AG10803 (cell line): ENCODE results near the gene FBXO45.
"Not testable (repeated sequence)": the region's sequence is repeated elsewhere in the genome, so short reads cannot be mapped to it uniquely, and the experiment has no call there.

Experiments
- DNase-seq: peaks from one replicate; pipeline ENCODE4 v3.0.0; 2010; ENCODE audit warnings: low read depth
- H3K4me3 ChIP-seq: 2 replicates; pipeline ENCODE4 v1.5.1; 2011; ENCODE audit warnings: mild to moderate bottlenecking, low read length, control low read depth
- CTCF ChIP-seq: conservative IDR thresholded peaks from 2 replicates; pipeline ENCODE4 v1.5.1; 2011; ENCODE audit warnings: mild to moderate bottlenecking, low read length, control low read depth, inconsistent platforms

FBXO45 gene, protein sequence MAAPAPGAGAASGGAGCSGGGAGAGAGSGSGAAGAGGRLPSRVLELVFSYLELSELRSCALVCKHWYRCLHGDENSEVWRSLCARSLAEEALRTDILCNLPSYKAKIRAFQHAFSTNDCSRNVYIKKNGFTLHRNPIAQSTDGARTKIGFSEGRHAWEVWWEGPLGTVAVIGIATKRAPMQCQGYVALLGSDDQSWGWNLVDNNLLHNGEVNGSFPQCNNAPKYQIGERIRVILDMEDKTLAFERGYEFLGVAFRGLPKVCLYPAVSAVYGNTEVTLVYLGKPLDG

DNA sequence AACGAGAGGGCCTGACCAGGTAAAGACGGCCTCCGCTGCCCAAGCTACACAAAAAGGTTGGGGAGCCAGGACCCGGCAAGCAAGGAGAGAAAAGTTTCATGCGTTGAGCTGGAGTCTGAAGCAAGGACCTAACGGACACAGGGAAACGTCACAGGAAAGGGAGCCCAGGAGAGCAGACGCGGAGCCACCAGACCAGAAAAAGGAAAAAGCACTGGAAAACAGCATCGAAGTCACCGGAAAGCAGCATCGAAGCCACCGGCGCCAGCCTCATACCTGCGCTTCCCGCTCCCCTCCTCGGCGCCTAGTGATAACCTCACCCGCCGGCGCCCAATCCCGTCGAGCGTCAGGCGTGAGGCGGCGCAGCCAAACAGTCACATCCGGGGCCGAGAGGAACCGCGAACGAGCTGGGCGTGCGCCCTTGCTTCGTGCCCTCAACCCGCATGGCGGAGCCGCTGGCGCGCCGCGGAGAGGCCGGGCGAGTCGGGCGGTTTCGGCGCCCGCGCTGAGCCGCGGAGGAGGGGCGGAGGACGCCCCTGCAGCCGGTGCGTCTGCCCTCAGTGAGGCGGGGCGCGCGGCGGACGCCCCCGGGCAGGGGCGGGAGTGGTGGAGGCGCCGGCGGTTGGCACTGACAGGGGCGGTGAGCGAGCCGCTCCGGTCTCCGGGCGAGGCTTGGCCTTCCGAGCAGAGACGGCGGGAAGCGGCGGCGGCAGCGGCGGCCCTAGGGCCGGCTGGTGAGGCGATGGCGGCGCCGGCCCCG is at the start of gene FBXO45, which contains the start of gene WDR53:
Gene FBXO45 (plus strand): TSS at position 415 of the 757 bp plus-strand sequence. CDS start 325 bp downstream, at position 740.
Gene WDR53 (minus strand): TSS at position 309 of the 757 bp plus-strand sequence. CDS start 7,079 bp downstream, outside the sequence.
- DNase-seq, result peak; percentile 91
- peak within 1 kb of the TSS; percentile 100 for H3K4me3 ChIP-seq
- no peak for TF ChIP-seq CTCF

DNA sequence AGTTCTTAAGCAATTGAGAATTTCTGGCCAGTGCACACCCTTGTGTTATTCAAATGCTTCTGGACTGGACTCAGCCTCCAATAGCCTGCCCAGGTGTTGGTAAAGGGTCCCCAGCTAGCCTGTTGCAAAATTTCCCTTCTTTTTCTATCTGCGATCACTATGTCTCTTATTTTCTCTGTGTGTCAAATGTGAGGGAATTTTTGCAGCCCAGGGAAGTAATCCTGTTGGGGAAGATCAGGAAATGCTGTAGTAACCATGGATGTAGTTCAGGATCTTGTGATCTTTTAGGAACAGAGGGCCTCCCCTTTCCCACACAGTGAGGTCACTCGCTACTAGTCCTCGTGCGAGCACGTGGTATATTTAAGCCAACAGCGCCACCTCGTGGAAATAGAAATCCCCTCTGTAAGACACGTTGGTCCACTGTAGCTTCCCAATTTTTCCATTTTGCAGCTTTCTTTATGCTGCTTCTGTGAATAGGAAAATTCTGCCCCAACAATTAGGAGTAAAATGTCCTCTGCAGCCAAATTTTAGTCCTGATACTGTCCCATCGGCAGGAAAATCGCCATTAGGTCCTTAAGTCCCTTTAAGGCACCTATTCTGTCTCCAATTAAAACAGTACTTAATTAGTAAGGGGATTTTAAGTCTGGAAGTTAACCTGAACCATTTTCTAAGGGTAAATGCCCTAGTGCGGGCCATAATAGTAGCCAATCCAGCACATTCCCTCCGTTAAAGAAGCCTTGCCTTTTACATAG is 49.3 kb upstream of the FBXO45 start:
- H3K4me3 ChIP-seq, result no peak overlapping the region
- TF ChIP-seq CTCF, result peak; percentile 61
- DNase-seq, result peak; percentile 73

GRCh38 chr3:196519718-196520082 is 48.8 kb upstream of the FBXO45 start:
- H3K4me3 ChIP-seq, result no peak overlapping the region
- no peak for DNase-seq
- TF ChIP-seq CTCF, result no peak

- DNase-seq, H3K4me3 ChIP-seq: not testable (repeated sequence)
Observed at GRCh38 chr3:196521291-196521690, 47.2 kb upstream of the FBXO45 start.

GRCh38 chr3:196523841-196524240 is 44.6 kb upstream of the FBXO45 start:
- TF ChIP-seq CTCF, result no peak
- no peak overlapping the region for H3K4me3 ChIP-seq
- no peak for DNase-seq

- DNase-seq, result no peak
- no peak overlapping the region for H3K4me3 ChIP-seq
- TF ChIP-seq CTCF, result no peak
Observed at GRCh38 chr3:196524527-196524926, 43.9 kb upstream of the FBXO45 start.

- H3K4me3 ChIP-seq, result no peak overlapping the region
- DNase-seq, result no peak
- no peak for TF ChIP-seq CTCF
Observed at GRCh38 chr3:196525141-196525540, 43.3 kb upstream of the FBXO45 start.
